Neuronal stem cell (in vitro differentiated cells): Measurements from ENCODE around the gene DYNC2I2.

Experiments
- DNase-seq: peaks from one replicate; pipeline ENCODE4 v3.0.0-alpha.2; 2013; ENCODE audit warnings: low spot score
- H2AFZ ChIP-seq: one replicate; pipeline ENCODE4 v1.6.1; 2013; ENCODE audit warnings: mild to moderate bottlenecking, low read length, inconsistent platforms
- H2AK5ac ChIP-seq: 2 replicates; pipeline ENCODE4 v1.6.1; 2013; ENCODE audit warnings: low read depth, mild to moderate bottlenecking, inconsistent platforms, low read length, moderate library complexity, mixed read lengths
- H2BK120ac ChIP-seq: 2 replicates; pipeline ENCODE4 v1.6.1; 2013; ENCODE audit warnings: low read depth, mild to moderate bottlenecking, inconsistent platforms, low read length, moderate library complexity, mixed read lengths
- H2BK12ac ChIP-seq: one replicate; pipeline ENCODE4 v1.6.1; 2013; ENCODE audit warnings: low read length, inconsistent platforms
- H2BK15ac ChIP-seq: 2 replicates; pipeline ENCODE4 v1.6.1; 2013; ENCODE audit warnings: mild to moderate bottlenecking, low read length, inconsistent platforms, mixed read lengths
- H2BK5ac ChIP-seq: one replicate; pipeline ENCODE4 v1.6.1; 2013; ENCODE audit warnings: inconsistent platforms, mild to moderate bottlenecking, low read length, moderate library complexity
- H3K14ac ChIP-seq: one replicate; pipeline ENCODE4 v1.6.1; 2013; ENCODE audit warnings: low read length, inconsistent platforms
- H3K18ac ChIP-seq: 2 replicates; pipeline ENCODE4 v1.6.1; 2013; ENCODE audit warnings: low read length, inconsistent platforms
- H3K23ac ChIP-seq: 2 replicates; pipeline ENCODE4 v1.6.1; 2013; ENCODE audit warnings: low read depth, mild to moderate bottlenecking, mixed read lengths, low read length, inconsistent platforms; ENCODE audit not compliant: poor library complexity
- H3K27ac ChIP-seq: replicated peaks from 3 replicates; pipeline ENCODE4 v1.5.1; 2013; ENCODE audit warnings: low read length, inconsistent platforms
- H3K27me3 ChIP-seq, 3 experiments: 2 replicates each; pipeline ENCODE4 v1.6.1; 2013; ENCODE audit warnings: low read length in 3 of 3, mild to moderate bottlenecking in 2 of 3, inconsistent platforms in 1 of 3, low read depth in 1 of 3, mixed read lengths in 1 of 3, moderate library complexity in 1 of 3; ENCODE audit not compliant: control insufficient read depth in 3 of 3, insufficient read depth in 3 of 3
- H3K36me3 ChIP-seq, 2 donors: replicated peaks in 1 of 2; 2 replicates each; pipeline ENCODE4 v1.6.1; 2013; ENCODE audit warnings: low read length in 2 of 2; ENCODE audit not compliant: control insufficient read depth in 2 of 2, insufficient read depth in 2 of 2
- H3K4ac ChIP-seq: 2 replicates; pipeline ENCODE4 v1.6.1; 2013; ENCODE audit warnings: inconsistent platforms, mild to moderate bottlenecking, low read length, moderate library complexity
- H3K4me1 ChIP-seq, 2 donors: 1 replicate in 1 of 2; 2 replicates in 1 of 2; pipeline ENCODE4 v1.6.1; 2013; ENCODE audit warnings: low read length in 2 of 2, low read depth in 1 of 2; ENCODE audit not compliant: control insufficient read depth in 2 of 2, insufficient read depth in 1 of 2
- H3K4me2 ChIP-seq: one replicate; pipeline ENCODE4 v1.6.1; 2013; ENCODE audit warnings: mild to moderate bottlenecking, low read length, inconsistent platforms; ENCODE audit not compliant: insufficient read depth, poor library complexity, severe bottlenecking
- H3K4me3 ChIP-seq, 2 donors: 2 replicates each; pipeline ENCODE4 v1.5.1; 2013; ENCODE audit warnings: low read length in 2 of 2, mild to moderate bottlenecking in 2 of 2, inconsistent platforms in 1 of 2, moderate library complexity in 1 of 2
- H3K79me1 ChIP-seq: one replicate; pipeline ENCODE4 v1.6.1; 2013; ENCODE audit warnings: low read depth, mild to moderate bottlenecking, inconsistent platforms, low read length, moderate library complexity
- H3K9ac ChIP-seq: one replicate; pipeline ENCODE4 v1.6.1; 2013; ENCODE audit warnings: mild to moderate bottlenecking, low read depth, low read length, inconsistent platforms; ENCODE audit not compliant: poor library complexity
- H3K9me3 ChIP-seq, 2 donors: replicated peaks in 1 of 2; 2 replicates each; pipeline versions ENCODE3 to v1.6.1; 2013; ENCODE audit warnings: low read length in 2 of 2, mild to moderate bottlenecking in 2 of 2, inconsistent platforms in 1 of 2, low read depth in 1 of 2, mixed read lengths in 1 of 2, moderate library complexity in 1 of 2; ENCODE audit not compliant: control insufficient read depth in 2 of 2, insufficient read depth in 1 of 2
- H4K8ac ChIP-seq: one replicate; pipeline ENCODE4 v1.6.1; 2013; ENCODE audit warnings: low read depth, mild to moderate bottlenecking, inconsistent platforms, low read length, moderate library complexity
- H4K91ac ChIP-seq: one replicate; pipeline ENCODE4 v1.6.1; 2013; ENCODE audit warnings: low read length, low read depth, mild to moderate bottlenecking, inconsistent platforms; ENCODE audit not compliant: poor library complexity
- WGBS, 2 donors: extraction: QIAGEN DNeasy Blood & Tissue Kit; methylation state at CpG; one replicate each; pipeline ENCODE4 v1.1.7; 2013; ENCODE audit warnings: missing lambda C conversion rate in 2 of 2, mixed read lengths in 1 of 2; ENCODE audit not compliant: insufficient read length in 2 of 2, insufficient replicate concordance in 1 of 2; ENCODE audit errors: extremely low coverage in 2 of 2; 5-methylcytosine and 5-hydroxymethylcytosine counted together

DYNC2I2 gene

GRCh38 chr9:128593856-128594255 lies 62.8 kb downstream of the DYNC2I2 start:
- H2BK120ac ChIP-seq = no peak overlapping the region
- peaks cover 47 to 92% of the 10 kb centered on the region in 2 donors for H3K36me3 ChIP-seq
- no peak overlapping the region for H3K4ac ChIP-seq
- no peaks in the 10 kb centered on the region for H3K27me3 ChIP-seq
- no peak overlapping the region for H3K23ac ChIP-seq
- H2AK5ac ChIP-seq = no peak overlapping the region
- H2BK5ac ChIP-seq = no peak overlapping the region
- no peak overlapping the region for H3K9ac ChIP-seq
- H3K18ac ChIP-seq = no peak overlapping the region
- no peak for DNase-seq
- H2BK15ac ChIP-seq = no peak overlapping the region
- no peak overlapping the region for H4K8ac ChIP-seq
- H3K9me3 ChIP-seq = no peaks in the 10 kb centered on the region
- no peak overlapping the region for H3K14ac ChIP-seq
- no peak overlapping the region for H3K4me2 ChIP-seq
- no peak overlapping the region for H2AFZ ChIP-seq
- H3K79me1 ChIP-seq = no peaks in the 10 kb centered on the region
- H4K91ac ChIP-seq = no peak overlapping the region
- no peaks in the 10 kb centered on the region for H3K4me1 ChIP-seq
- H2BK12ac ChIP-seq = no peak overlapping the region
- no peak overlapping the region for H3K27ac ChIP-seq
- no CpG with 5 or more reads among the region's 9 CpGs for WGBS, 2 donors
- H3K4me3 ChIP-seq = no peak overlapping the region

- H3K4me1 ChIP-seq = no peaks in the 10 kb centered on the region
- H2AFZ ChIP-seq = no peak overlapping the region
- H4K91ac ChIP-seq = no peak overlapping the region
- H3K9ac ChIP-seq = no peak overlapping the region
- no peak overlapping the region for H2BK120ac ChIP-seq
- no peaks in the 10 kb centered on the region for H3K27me3 ChIP-seq
- no peaks in the 10 kb centered on the region for H3K9me3 ChIP-seq
- no peaks in the 10 kb centered on the region for H3K79me1 ChIP-seq
- no peak for DNase-seq
- no peak overlapping the region for H3K4me2 ChIP-seq
- no peak overlapping the region for H2BK12ac ChIP-seq
- no CpG with 5 or more reads among the region's 6 CpGs for WGBS, 2 donors
- no peak overlapping the region for H3K23ac ChIP-seq
- no peak overlapping the region for H2BK5ac ChIP-seq
- H3K14ac ChIP-seq = no peak overlapping the region
- no peak overlapping the region for H3K4me3 ChIP-seq
- H3K27ac ChIP-seq = no peak overlapping the region
- H4K8ac ChIP-seq = no peak overlapping the region
- H2BK15ac ChIP-seq = no peak overlapping the region
- no peak overlapping the region for H2AK5ac ChIP-seq
- H3K4ac ChIP-seq = no peak overlapping the region
- H3K36me3 ChIP-seq = peaks cover 48 to 92% of the 10 kb centered on the region in 2 donors
- H3K18ac ChIP-seq = no peak overlapping the region
Measured at GRCh38 chr9:128593039-128593438, 63.6 kb downstream of the DYNC2I2 start.

- no peak overlapping the region for H2BK5ac ChIP-seq
Measured at GRCh38 chr9:128588581-128589233, 67.9 kb downstream of the DYNC2I2 start.

GRCh38 chr9:128587453-128587852 lies 69.2 kb downstream of the DYNC2I2 start:
- Histone ChIP-seq H2AK5ac (no peak overlapping the region), H3K4me3 (no peak overlapping the region), H3K27me3 (no peaks in the 10 kb centered on the region), H3K36me3 (peaks cover 63 to 94% of the 10 kb centered on the region in 2 donors), H2BK15ac (no peak overlapping the region), H3K9ac (no peak overlapping the region), H2BK12ac (no peak overlapping the region), H3K4me2 (no peak overlapping the region), H3K4ac (no peak overlapping the region), H4K91ac (no peak overlapping the region), H3K23ac (no peak overlapping the region), H2BK120ac (no peak overlapping the region), H2BK5ac (no peak overlapping the region), H3K4me1 (no peaks in the 10 kb centered on the region), H3K14ac (no peak overlapping the region), H3K18ac (no peak overlapping the region), H4K8ac (no peak overlapping the region), H3K9me3 (no peaks in the 10 kb centered on the region), H2AFZ (no peak overlapping the region), H3K79me1 (no peaks in the 10 kb centered on the region), H3K27ac (no peak overlapping the region)
- WGBS, 2 donors = no CpG with 5 or more reads among the region's 6 CpGs
- no peak for DNase-seq

More at GRCh38 chr9:128588581-128589233, 67.9 kb downstream of the DYNC2I2 start:
- Histone ChIP-seq H2AK5ac (no peak overlapping the region), H3K14ac (no peak overlapping the region), H3K23ac (no peak overlapping the region), H3K4ac (no peak overlapping the region), H3K18ac (no peak overlapping the region), H3K4me2 (no peak overlapping the region), H3K79me1 (no peaks in the 10 kb centered on the region), H3K36me3 (peaks cover 62 to 94% of the 10 kb centered on the region in 2 donors), H2BK12ac (no peak overlapping the region), H3K9me3 (no peaks in the 10 kb centered on the region), H2AFZ (no peak overlapping the region), H3K4me3 (no peak overlapping the region), H3K27ac (no peak overlapping the region), H2BK15ac (no peak overlapping the region), H4K91ac (no peak overlapping the region), H3K27me3 (no peaks in the 10 kb centered on the region), H3K9ac (no peak overlapping the region), H2BK120ac (no peak overlapping the region), H4K8ac (no peak overlapping the region), H3K4me1 (no peaks in the 10 kb centered on the region)
- no peak for DNase-seq
- WGBS, 2 donors = no CpG with 5 or more reads among the region's 11 CpGs
